GM12892 (cell line): Measurements from ENCODE around the gene AKTIP.

ENCODE experiments used
- POLR2A ChIP-seq: IDR thresholded peaks from 2 replicates; pipeline ENCODE4 v1.6.1; 2011; ENCODE audit warnings: low read depth, low read length, control low read depth
- POLR2AphosphoS5 ChIP-seq: IDR thresholded peaks from 2 replicates; pipeline ENCODE4 v1.6.1; 2011; ENCODE audit warnings: low read depth, low read length, control low read depth
- TAF1 ChIP-seq: IDR thresholded peaks from 2 replicates; pipeline ENCODE4 v1.6.1; 2011; ENCODE audit warnings: low read depth, mild to moderate bottlenecking, control low read depth, low read length, borderline replicate concordance

DNA sequence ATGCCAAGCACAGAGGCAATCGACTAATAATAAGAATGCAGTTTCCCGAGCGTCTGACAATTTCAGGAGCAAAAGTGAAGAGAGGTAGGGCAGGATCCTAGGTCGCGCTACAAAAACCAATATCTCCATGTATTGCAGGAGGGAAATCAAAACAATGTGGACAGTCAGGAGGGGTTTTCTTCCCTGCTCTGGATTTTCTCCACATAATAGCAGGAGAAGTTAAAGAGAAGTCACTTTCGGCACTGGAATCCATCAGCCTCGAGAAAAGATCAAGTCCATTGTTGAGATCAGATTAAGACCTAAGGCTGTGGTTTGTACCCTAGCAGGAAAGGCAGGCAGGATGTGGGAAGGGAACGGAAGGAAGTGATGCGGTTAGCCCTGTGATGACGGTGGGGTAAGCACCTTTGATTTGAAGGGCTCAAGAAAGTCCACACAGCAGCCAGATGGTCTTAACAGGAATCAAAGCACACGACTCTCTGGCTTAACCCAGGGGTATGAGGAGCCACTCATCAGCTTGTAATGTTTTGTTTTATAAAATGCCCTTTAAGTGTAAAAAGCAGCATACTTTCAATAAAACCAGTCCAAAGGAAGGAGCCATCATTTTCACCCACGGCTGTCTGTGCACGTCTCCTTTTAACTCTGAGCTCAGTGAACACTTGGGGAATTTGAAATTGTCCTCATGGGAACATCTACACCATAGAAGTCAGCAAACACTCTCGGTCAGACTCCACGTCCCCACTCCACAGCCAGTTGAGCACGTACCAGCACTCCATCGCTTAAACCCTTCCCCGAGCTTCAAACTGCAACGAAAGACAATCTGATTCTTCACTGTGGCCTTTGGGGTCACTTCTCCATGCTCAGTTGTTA, 15.8 kb upstream of the AKTIP start:
- TF ChIP-seq POLR2AphosphoS5 (peak; percentile 88; the same call in 1 of the 2 replicates), POLR2A (peak; percentile 85), TAF1 (0 out of 2 replicates have a peak, but pooled peaks have one; percentile 11)
